H1 (cell line): ENCODE data around the gene GIGYF2. TPM values are rescaled to one million over a fixed set of nuclear protein-coding genes. Genes with fewer than 3 reads are reported as not detected.

Source experiments
- CTCF ChIA-PET: fragments of 300-600 bp; sonication (Branson Sonifier 250); formaldehyde crosslinking; loops from one replicate; lab custom pipeline; 2021; ENCODE audit not compliant: partially characterized antibody; lab: Charles Lee
- POLR2A ChIA-PET: fragments of 300-600 bp; sonication (Branson Sonifier 250); formaldehyde crosslinking; loops from one replicate; lab custom pipeline; 2021; ENCODE audit warnings: inconsistent platforms; ENCODE audit not compliant: partially characterized antibody; lab: Charles Lee
- DNase-seq, 2 experiments: peaks; one replicate each; pipeline versions ENCODE4 v3.0.0 to v3.0.0-alpha.2; 2010 to 2022; ENCODE audit warnings: low spot score in 2 of 2, low read depth in 1 of 2, mixed read lengths in 1 of 2
- FAIRE-seq: peaks from 2 replicates; lab custom pipeline; 2011; peaks lifted over from hg19 to GRCh38; lab: Jason Lieb, UNC
- H2AFZ ChIP-seq: 2 replicates; pipeline ENCODE4 v1.8.1; 2012; ENCODE audit warnings: low read length, inconsistent platforms
- H2AK5ac ChIP-seq: 2 replicates; pipeline ENCODE4 v1.6.1; 2013; ENCODE audit warnings: low read depth, low read length
- H2BK120ac ChIP-seq: replicated peaks from 2 replicates; pipeline ENCODE3; 2013; ENCODE audit warnings: low read depth, low read length, inconsistent platforms
- H2BK12ac ChIP-seq: 2 replicates; pipeline ENCODE4 v1.6.1; 2013; ENCODE audit warnings: low read depth, low read length
- H2BK15ac ChIP-seq: 2 replicates; pipeline ENCODE4 v1.6.1; 2013; ENCODE audit warnings: low read length
- H2BK20ac ChIP-seq: 2 replicates; pipeline ENCODE4 v1.6.1; 2013; ENCODE audit warnings: low read length
- H2BK5ac ChIP-seq: 2 replicates; pipeline ENCODE4 v1.6.1; 2013; ENCODE audit warnings: low read depth, low read length
- H3K14ac ChIP-seq: 2 replicates; pipeline ENCODE4 v1.6.1; 2013; ENCODE audit warnings: inconsistent platforms; ENCODE audit not compliant: insufficient read length
- H3K18ac ChIP-seq: 2 replicates; pipeline ENCODE4 v1.6.1; 2013; ENCODE audit warnings: low read length; ENCODE audit errors: extremely low read depth
- H3K23ac ChIP-seq: 2 replicates; pipeline ENCODE4 v1.6.1; 2013; ENCODE audit warnings: inconsistent platforms; ENCODE audit not compliant: insufficient read length
- H3K23me2 ChIP-seq: 2 replicates; pipeline ENCODE4 v1.6.1; 2013; ENCODE audit warnings: low read depth, low read length
- H3K27ac ChIP-seq: 2 replicates; pipeline ENCODE4 v1.6.1; 2011; ENCODE audit warnings: low read depth, low read length, inconsistent platforms
- H3K27me3 ChIP-seq, 4 experiments: replicated peaks in 1 of 4; 1 replicate in 1 of 4; 2 replicates in 3 of 4; pipeline versions ENCODE4 v1.6.1 to v1.8.1; 2011 to 2013; ENCODE audit warnings: low read length in 3 of 4, mild to moderate bottlenecking in 3 of 4, inconsistent platforms in 2 of 4, mixed read lengths in 2 of 4, moderate library complexity in 1 of 4; ENCODE audit not compliant: control insufficient read depth in 3 of 4, insufficient read depth in 3 of 4; ENCODE audit errors: extremely low read depth in 1 of 4
- H3K36me3 ChIP-seq, 4 experiments: 2 replicates each; pipeline versions ENCODE4 v1.6.1 to v1.8.1; 2011 to 2013; ENCODE audit warnings: mild to moderate bottlenecking in 4 of 4, low read length in 3 of 4, moderate library complexity in 2 of 4, control low read depth in 1 of 4, inconsistent platforms in 1 of 4; ENCODE audit not compliant: insufficient read depth in 4 of 4, control insufficient read depth in 2 of 4
- H3K4ac ChIP-seq: replicated peaks from 2 replicates; pipeline ENCODE3; 2013; ENCODE audit warnings: low read length, low read depth, mixed read lengths, inconsistent platforms; ENCODE audit not compliant: insufficient read length
- H3K4me1 ChIP-seq, 4 experiments: replicated peaks in 1 of 4; 1 replicate in 1 of 4; 2 replicates in 3 of 4; pipeline versions ENCODE4 v1.6.1 to v1.8.1; 2011 to 2013; ENCODE audit warnings: low read length in 3 of 4, inconsistent platforms in 2 of 4, mixed read lengths in 1 of 4; ENCODE audit not compliant: insufficient read depth in 4 of 4, control insufficient read depth in 3 of 4
- H3K4me2 ChIP-seq, 2 experiments: 2 replicates each; pipeline versions ENCODE4 v1.6.1 to v1.8.1; 2011 to 2013; ENCODE audit warnings: low read depth in 2 of 2, low read length in 2 of 2, control low read depth in 1 of 2, inconsistent platforms in 1 of 2, mild to moderate bottlenecking in 1 of 2; ENCODE audit not compliant: insufficient read depth in 1 of 2
- H3K4me3 ChIP-seq, 4 experiments: fragments of 200-600, 300-600 bp in 1 of 4; sonication (generic), shearing (Covaris generic), sonication (Bioruptor Twin) in 1 of 4; 2 replicates each; pipeline versions ENCODE4 v1.5.1 to v1.8.1; 2011 to 2016; ENCODE audit warnings: low read length in 4 of 4, low read depth in 3 of 4, control low read depth in 2 of 4, inconsistent platforms in 2 of 4, mild to moderate bottlenecking in 2 of 4, mixed read lengths in 1 of 4, moderate library complexity in 1 of 4; ENCODE audit not compliant: insufficient read depth in 2 of 4; ENCODE audit errors: extremely low read depth in 1 of 4
- H3K56ac ChIP-seq: replicated peaks from 2 replicates; pipeline ENCODE3; 2013; ENCODE audit warnings: low read depth, mild to moderate bottlenecking, mixed read lengths, low read length, inconsistent platforms; ENCODE audit not compliant: insufficient read length
- H3K79me1 ChIP-seq: 2 replicates; pipeline ENCODE4 v1.6.1; 2013; ENCODE audit warnings: low read depth, low read length, control low read depth
- H3K79me2 ChIP-seq, 2 experiments: 2 replicates each; pipeline versions ENCODE4 v1.6.1 to v1.8.1; 2012 to 2013; ENCODE audit warnings: low read length in 2 of 2, mild to moderate bottlenecking in 2 of 2, inconsistent platforms in 1 of 2; ENCODE audit not compliant: insufficient read depth in 2 of 2, control insufficient read depth in 1 of 2
- H3K9ac ChIP-seq, 4 experiments: replicated peaks in 1 of 4; 1 replicate in 1 of 4; 2 replicates in 3 of 4; pipeline versions ENCODE4 v1.6.1 to v1.8.1; 2011 to 2013; ENCODE audit warnings: low read depth in 3 of 4, low read length in 3 of 4, control low read depth in 2 of 4, mild to moderate bottlenecking in 2 of 4, moderate library complexity in 2 of 4, inconsistent platforms in 1 of 4; ENCODE audit errors: extremely low read depth in 1 of 4
- H3K9me3 ChIP-seq, 2 experiments: 2 replicates each; pipeline versions ENCODE4 v1.6.1 to v1.8.1; 2012 to 2013; ENCODE audit warnings: mild to moderate bottlenecking in 2 of 2, moderate library complexity in 2 of 2, control low read depth in 1 of 2, inconsistent platforms in 1 of 2, low read depth in 1 of 2, low read length in 1 of 2, mixed read lengths in 1 of 2; ENCODE audit not compliant: insufficient read depth in 2 of 2
- H4K20me1 ChIP-seq, 2 experiments: replicated peaks in 1 of 2; 2 replicates each; pipeline versions ENCODE3 to v1.8.1; 2011 to 2013; ENCODE audit warnings: inconsistent platforms in 2 of 2, low read length in 2 of 2, mild to moderate bottlenecking in 1 of 2; ENCODE audit not compliant: insufficient read depth in 2 of 2, control insufficient read depth in 1 of 2
- H4K5ac ChIP-seq: 2 replicates; pipeline ENCODE4 v1.6.1; 2013; ENCODE audit warnings: low read length, low read depth, mixed read lengths, inconsistent platforms; ENCODE audit not compliant: insufficient read length
- H4K8ac ChIP-seq: 2 replicates; pipeline ENCODE4 v1.8.0; 2013; ENCODE audit warnings: mild to moderate bottlenecking, moderate library complexity, low read length, inconsistent platforms; ENCODE audit not compliant: insufficient read depth; ENCODE audit errors: extremely low read depth
- H4K91ac ChIP-seq: replicated peaks from 2 replicates; pipeline ENCODE3; 2013; ENCODE audit warnings: low read length, mixed read lengths, inconsistent platforms; ENCODE audit not compliant: insufficient read length
- ASH2L ChIP-seq: fragments of 200-600, 300-600 bp; sonication (generic); IDR thresholded peaks from one replicate; pipeline ENCODE4 v1.7.1; 2017; ENCODE audit warnings: low read length
- RAD21 ChIP-seq, 2 experiments: IDR thresholded peaks in 1 of 2; conservative IDR thresholded peaks in 1 of 2; 2 replicates each; pipeline ENCODE4 v1.6.1; 2011; ENCODE audit warnings: low read depth in 2 of 2, low read length in 2 of 2, improper control_type of control experiment in 1 of 2, inconsistent platforms in 1 of 2, mild to moderate bottlenecking in 1 of 2, moderate library complexity in 1 of 2
- SIRT6 ChIP-seq: IDR thresholded peaks from one replicate; pipeline ENCODE4 v1.7.1; 2012; ENCODE audit warnings: low read length, inconsistent platforms
- WGBS, 2 experiments: shearing (Covaris generic) in 1 of 2; methylation state at CpG; one replicate each; pipeline versions ENCODE4 v1.1.6 to v1.1.7; 2013 to 2015; ENCODE audit warnings: low lambda C conversion rate in 2 of 2, mixed read lengths in 2 of 2, inconsistent platforms in 1 of 2, low coverage in 1 of 2, missing lambda C conversion rate in 1 of 2; ENCODE audit not compliant: insufficient replicate concordance in 2 of 2, insufficient coverage in 1 of 2, insufficient read length in 1 of 2; ENCODE audit errors: extremely low coverage in 1 of 2, missing lambda C conversion rate in 1 of 2; 5-methylcytosine and 5-hydroxymethylcytosine counted together
- polyA plus RNA-seq, 7 experiments: library from polyadenylated mRNA; depleted of rRNA in 3 of 7; stranded (reverse) in 5 of 7; unstranded in 2 of 7; fragments of >200 nt in 5 of 7; fragments of 200-250 nt in 2 of 7; gene quantifications; 1 replicate in 5 of 7; 2 replicates in 1 of 7; 4 replicates in 1 of 7; pipeline versions ENCODE4 v1.2.1 to v1.2.3, GENCODE V29; 2011 to 2013; ENCODE audit warnings: missing spikeins in 2 of 7, mixed read lengths in 2 of 7
- total RNA-seq: library from RNA; stranded (reverse); fragmentation: NEBNext Ultra II Directional; extraction: Animal tissue kit (Norgen Biotek cat#: 25700); gene quantifications from 2 replicates; pipeline ENCODE4 v1.2.1, GENCODE V29; 2021
- TF ChIP-seq, protein P1 (sequence below): IDR thresholded peaks from 2 replicates; pipeline ENCODE4 v1.6.1; 2012; ENCODE audit warnings: inconsistent platforms
- TF ChIP-seq, protein P2 (sequence below), 3 experiments: IDR thresholded peaks; 1 replicate in 2 of 3; 2 replicates in 1 of 3; pipeline versions ENCODE4 v1.5.1 to v1.6.1; 2011; ENCODE audit warnings: low read length in 3 of 3, mild to moderate bottlenecking in 3 of 3, inconsistent platforms in 2 of 3, low read depth in 1 of 3, moderate library complexity in 1 of 3; ENCODE audit not compliant: insufficient read depth in 1 of 3; ENCODE audit errors: control extremely low read depth in 1 of 3

Gene GIGYF2
- total and polyA plus RNA-seq, 2 of the 8 experiments (the other 6 are each of a cell fraction or from before 2014, with no cell fraction given) = 22.3 to 62.0 TPM

DNA sequence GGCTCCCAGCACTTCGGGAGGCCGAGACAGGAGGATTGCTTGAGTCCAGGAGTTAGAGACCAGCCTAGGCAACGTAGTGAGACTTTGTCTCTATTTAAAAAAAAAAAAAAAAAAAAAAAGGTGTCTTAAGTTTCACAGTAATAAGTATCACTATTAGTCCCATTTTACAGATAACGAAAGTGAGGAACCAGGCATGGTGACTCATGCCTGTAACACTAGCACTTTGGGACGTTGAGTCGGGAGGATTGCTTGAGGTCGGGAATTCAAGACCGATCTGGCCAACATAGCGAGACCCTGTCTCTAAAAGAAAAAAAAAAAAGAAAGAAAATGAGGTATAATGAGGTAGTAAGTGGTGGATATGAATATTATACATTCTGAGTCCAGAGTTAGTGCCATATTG lies 76.7 kb downstream of the GIGYF2 start:
- Histone ChIP-seq H4K91ac (no peak overlapping the region), H3K23me2 (no peaks in the 10 kb centered on the region), H2BK15ac (no peak overlapping the region), H2AK5ac (no peak overlapping the region), H2BK5ac (no peak overlapping the region), H3K4me2 (no peak overlapping the region), H4K8ac (no peak overlapping the region), H2BK12ac (no peak overlapping the region), H3K36me3 (peaks cover 0 to 18% (median 4%) of the 10 kb centered on the region in 4 experiments; a peak in 3 of 8 replicates), H3K4ac (no peak overlapping the region), H3K56ac (no peak overlapping the region), H3K9me3 (no peaks in the 10 kb centered on the region), H4K5ac (no peak overlapping the region), H3K79me1 (no peaks in the 10 kb centered on the region), H3K27ac (no peak overlapping the region), H3K27me3 (no peaks in the 10 kb centered on the region), H2BK20ac (no peak overlapping the region), H3K79me2 (peaks cover 0 to 2% of the 10 kb centered on the region in 2 experiments; a peak in 1 of 4 replicates), H3K4me1 (peaks cover 0 to 2% (median 0%) of the 10 kb centered on the region in 4 experiments; a peak in 2 of 7 replicates), H3K18ac (no peak overlapping the region), H3K23ac (no peak overlapping the region), H4K20me1 (no peaks in the 10 kb centered on the region), H3K14ac (no peak overlapping the region), H2BK120ac (no peak overlapping the region), H3K9ac (no peak overlapping the region), H2AFZ (no peak overlapping the region), H3K4me3 (no peak overlapping the region)
- DNase-seq (no peak), FAIRE-seq (no peak)
- TF ChIP-seq, protein P1, sequence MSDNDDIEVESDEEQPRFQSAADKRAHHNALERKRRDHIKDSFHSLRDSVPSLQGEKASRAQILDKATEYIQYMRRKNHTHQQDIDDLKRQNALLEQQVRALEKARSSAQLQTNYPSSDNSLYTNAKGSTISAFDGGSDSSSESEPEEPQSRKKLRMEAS = no peak
- TF ChIP-seq RAD21 (IDR thresholded peaks at IDR 0.05 in 1 of 2, conservative IDR thresholded peaks at IDR 0.05 in 1 of 2; ENCODE audit: low read depth in 2 of 2, low read length in 2 of 2) = no peak
- TF ChIP-seq ASH2L = no peak
- TF ChIP-seq SIRT6 = no peak
- TF ChIP-seq, protein P2, sequence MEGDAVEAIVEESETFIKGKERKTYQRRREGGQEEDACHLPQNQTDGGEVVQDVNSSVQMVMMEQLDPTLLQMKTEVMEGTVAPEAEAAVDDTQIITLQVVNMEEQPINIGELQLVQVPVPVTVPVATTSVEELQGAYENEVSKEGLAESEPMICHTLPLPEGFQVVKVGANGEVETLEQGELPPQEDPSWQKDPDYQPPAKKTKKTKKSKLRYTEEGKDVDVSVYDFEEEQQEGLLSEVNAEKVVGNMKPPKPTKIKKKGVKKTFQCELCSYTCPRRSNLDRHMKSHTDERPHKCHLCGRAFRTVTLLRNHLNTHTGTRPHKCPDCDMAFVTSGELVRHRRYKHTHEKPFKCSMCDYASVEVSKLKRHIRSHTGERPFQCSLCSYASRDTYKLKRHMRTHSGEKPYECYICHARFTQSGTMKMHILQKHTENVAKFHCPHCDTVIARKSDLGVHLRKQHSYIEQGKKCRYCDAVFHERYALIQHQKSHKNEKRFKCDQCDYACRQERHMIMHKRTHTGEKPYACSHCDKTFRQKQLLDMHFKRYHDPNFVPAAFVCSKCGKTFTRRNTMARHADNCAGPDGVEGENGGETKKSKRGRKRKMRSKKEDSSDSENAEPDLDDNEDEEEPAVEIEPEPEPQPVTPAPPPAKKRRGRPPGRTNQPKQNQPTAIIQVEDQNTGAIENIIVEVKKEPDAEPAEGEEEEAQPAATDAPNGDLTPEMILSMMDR (IDR thresholded peaks at IDR 0.05; ENCODE audit: control extremely low read depth in 1 of 3, insufficient read depth in 1 of 3, low read depth in 1 of 3, low read length in 3 of 3) = no peak
- WGBS, 2 experiments = 91% methylated on average over 8 of the region's 9 CpGs; no CpG with 5 or more reads in 1 of the 2 experiments
- ChIA-PET POLR2A (no interaction called here), CTCF (interaction anchor here (1.0 kb wide), 1 partner anchor 18 kb away, joined by 3 read pairs; no protein-coding TSS in a partner anchor)
